DND-41 (cell line): ENCODE measurements around the gene P2RY8.

Source experiments
- CTCF ChIP-seq: IDR thresholded peaks from 2 replicates; pipeline ENCODE4 v1.5.1; 2012; ENCODE audit warnings: borderline replicate concordance, low read length, moderate library complexity, mild to moderate bottlenecking; ENCODE audit not compliant: poor library complexity, severe bottlenecking; ENCODE audit errors: extremely low read depth
- EZH2 ChIP-seq: IDR thresholded peaks from 3 replicates; pipeline ENCODE4 v1.6.1; 2012; ENCODE audit warnings: borderline replicate concordance, low read depth, mild to moderate bottlenecking, moderate library complexity, low read length, inconsistent platforms; ENCODE audit not compliant: severe bottlenecking

- TF ChIP-seq CTCF = no peak
- TF ChIP-seq EZH2 = no peak
These were observed 69.9 kb downstream of the P2RY8 start for GRCh38 chrX:1466971-1467561.
